T follicular helper cell (primary cell): Measurements from ENCODE around the gene TAMM41.
A peak's percentile ranks its signal among the peaks of the same experiment; 100 is the strongest.
"Not testable (repeated sequence)": the region's sequence is repeated elsewhere in the genome, so short reads cannot be mapped to it uniquely, and the experiment has no call there.

ENCODE experiments used
- DNase-seq: peaks from one replicate; pipeline ENCODE4 v3.0.0-alpha.2; 2020; ENCODE audit warnings: low read depth

Gene TAMM41

DNA sequence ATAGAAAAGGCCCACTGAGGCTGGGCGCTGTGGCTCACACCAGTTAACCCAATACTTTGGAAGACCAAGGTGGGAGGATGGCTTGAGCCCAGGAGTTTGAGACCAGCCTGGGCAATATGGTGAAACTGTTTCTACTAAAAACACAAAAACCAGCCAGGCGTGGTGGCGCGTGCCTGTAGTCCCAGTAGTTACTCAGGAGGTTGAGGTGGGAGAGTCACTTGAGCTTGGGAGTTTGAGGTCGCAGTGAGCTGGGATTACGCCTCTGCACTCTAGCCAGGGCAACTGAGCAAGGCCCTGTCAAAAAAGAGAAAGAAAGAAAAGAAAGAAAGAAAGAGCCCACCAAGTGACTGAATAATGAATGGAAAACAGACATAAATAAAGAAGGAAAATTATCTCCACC, 32.0 kb downstream of the TAMM41 start:
- no peak for DNase-seq

DNA sequence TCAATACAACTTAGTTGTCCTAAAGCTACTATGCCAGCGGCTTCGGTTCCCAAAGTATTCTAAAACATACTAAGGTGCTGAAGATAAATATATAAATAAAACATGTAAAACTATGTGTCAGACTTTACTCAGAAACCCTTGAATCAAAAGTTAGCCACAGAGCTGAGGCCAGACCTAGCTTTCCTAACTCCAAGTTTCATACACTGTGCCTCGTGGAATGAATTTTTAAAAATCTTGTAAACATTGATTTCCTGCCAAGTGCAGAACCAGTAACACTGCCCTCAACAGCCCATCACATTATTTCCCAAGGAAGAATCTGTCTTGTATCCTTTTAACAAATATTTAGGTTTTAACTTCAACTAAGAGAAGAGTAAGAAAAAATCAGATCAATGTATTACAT, 36.4 kb downstream of the TAMM41 start:
- no peak for DNase-seq

DNA sequence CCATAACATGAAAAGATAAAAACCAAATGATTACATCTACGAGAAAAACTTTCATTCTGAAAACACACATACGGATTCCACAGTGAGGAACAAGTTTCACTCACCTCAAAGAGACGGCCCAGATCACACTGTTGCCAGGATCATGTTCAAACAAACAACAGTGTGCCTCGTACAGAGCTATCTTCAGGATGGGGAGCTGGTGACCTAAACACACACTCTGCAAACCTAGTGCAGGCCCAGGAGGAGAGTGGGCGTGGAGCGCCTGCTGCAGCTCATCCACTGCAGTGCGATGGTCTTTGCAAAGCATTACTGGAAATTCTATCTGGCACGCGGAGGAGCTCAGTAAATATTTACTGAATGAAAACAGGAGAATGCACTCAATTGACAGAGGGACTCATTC, 38.5 kb downstream of the TAMM41 start:
- no peak for DNase-seq

DNA sequence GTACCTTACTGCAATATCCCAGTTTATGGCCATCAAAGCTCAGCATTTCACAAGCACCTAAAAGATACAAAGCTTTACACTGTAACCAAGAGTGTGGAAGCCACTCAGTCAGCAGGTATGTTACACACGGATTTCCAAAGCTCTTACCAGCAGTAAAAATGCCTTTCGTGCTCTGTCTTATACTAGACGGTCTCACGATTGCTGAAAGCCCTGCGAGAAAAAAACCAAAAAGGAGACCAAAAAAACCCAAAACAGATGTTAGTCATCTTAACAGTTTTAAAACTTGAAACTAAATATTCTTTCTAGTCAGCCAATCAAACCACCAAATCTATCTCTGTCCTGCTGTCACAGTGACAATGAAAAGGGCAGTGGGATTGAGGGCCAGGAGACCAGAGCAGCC, 39.0 kb downstream of the TAMM41 start:
- no peak for DNase-seq

DNA sequence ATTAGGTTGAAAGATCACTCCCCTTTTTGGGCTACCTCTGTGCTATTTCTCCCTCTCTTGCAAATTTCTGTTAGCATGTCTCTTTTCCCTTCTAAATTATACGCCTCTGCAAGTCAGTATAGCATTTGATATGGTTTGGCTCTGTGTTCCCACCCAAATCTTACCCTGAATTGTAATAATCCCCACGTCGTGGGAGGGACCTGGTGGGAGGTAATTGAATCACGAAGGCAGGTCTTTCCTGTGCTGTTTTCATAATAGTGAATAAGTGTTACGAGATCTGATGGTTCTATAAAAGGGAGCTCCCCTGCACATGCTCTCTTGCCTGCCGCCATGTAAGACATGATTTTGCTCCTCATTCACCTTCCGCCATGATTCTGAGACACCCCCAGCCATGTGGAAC, 41.0 kb downstream of the TAMM41 start:
- no peak for DNase-seq

DNA sequence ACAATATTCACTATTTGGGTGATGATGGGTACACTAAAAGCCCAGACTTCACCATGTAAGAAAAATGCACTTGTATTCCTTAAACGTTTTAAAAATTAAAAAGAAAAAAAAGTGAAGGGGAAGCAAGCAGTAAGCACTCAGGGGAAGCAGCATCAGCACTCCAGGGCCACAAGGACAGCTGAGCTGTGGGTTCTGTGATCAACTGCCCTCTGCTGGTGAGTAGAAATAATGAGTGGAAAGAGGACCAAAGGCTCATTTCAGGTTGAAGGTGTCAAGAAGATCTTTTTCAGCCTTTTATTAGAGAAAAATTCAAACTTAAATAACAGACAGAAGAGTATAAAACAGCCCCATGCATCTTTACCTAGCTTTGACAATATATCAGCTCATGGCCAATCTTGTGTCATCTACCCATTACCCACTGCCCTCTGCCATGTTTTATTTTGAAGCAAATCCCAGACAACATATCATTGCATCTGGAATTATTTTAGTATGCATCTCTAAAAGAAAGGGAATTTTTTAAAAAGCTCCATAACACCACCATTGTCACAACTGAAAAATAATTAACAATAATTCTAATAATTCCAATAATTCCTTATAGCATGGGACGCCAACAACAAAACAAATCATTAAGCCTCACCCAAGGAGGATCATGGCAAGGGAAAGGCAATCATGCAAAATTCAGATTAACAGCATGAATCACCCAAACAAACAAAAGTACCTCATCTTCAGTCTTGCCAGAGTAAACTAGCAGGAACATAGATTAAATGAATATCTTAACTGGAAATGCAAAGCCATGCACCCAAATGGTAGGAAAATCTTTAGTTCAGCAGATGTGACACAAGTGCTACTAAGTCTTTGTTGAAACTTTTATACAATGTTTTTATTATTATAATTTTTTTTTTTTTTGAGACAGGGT, 42.5 kb downstream of the TAMM41 start:
- peak; percentile 9 for DNase-seq

DNA sequence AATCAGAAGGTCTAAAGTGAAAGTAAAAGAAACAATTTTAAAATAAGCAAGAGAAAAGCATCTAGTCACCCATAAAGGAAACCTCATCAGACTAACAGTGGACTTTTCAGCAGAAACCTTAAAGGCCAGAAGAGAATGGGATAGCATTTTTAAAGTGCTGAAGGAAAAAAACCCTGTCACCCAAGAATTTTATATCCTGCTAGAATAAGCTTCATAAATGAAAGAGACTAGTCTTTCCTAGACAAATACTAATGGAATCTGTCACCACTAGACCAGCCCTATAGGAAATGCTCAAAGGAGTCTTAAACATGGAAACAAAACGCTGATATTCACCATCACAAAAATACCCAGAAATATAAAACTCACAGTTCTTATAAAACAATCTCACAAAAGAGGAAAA, 46.9 kb downstream of the TAMM41 start:
- no peak for DNase-seq

DNA sequence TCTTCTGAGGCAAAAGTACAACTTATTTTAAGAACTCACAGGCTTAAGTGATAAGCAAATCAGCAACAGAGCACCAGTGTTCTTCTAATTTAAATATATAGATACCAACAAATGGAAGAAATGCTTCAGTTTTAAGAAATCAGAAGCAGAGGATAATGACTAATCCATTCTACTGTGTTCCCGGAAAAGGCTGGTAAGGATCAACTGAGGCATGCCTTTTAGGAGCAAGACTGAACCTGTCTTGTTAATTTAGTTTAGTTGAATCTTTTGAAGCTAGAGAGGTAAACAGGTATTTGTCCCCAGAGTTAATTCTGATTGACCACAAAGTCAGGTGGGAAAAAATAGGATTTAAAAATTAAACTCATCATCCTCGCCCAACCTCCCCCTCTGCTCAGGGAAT, 51.8 kb downstream of the TAMM41 start:
- DNase-seq = no peak

DNA sequence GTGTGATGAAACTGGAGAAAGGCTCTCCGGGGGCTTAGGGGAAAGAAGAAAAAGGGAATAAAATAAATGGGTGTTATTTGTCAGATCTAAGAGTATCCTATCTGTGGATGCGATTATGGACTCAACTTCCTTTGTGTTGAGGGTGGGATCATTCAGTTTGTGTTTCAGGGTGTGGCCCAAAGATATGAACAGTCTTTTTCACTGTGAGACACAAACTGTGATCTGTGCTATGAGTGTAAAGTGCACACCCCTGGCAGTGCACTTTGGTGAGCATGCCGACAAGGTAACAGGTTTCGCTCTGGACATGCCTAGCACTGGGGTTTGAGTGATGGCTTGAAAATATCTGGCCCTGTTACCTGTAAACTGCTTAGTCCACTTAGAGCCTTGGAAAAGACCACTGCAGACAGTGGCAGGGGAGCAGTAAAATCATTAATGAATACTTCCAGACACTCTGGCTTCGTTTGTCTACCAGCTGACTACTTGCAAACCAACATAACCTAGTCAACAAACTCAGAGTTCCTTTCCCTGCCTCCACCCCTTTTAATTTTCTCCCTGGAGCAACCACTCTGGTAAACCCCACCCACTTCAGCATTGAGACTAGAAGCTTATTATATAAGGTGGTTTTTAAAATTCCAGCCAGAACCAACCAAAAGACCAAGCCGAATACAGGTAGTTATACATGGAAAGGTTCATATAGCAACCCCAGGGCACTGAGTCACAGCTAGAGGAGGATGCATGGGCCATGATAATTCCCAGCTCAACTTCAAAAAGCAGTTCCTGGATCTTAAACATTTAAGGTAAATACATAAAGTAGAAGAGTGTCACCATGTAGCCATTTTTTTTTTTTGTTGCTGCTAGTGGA, 55.1 kb downstream of the TAMM41 start:
- DNase-seq = no peak

DNA sequence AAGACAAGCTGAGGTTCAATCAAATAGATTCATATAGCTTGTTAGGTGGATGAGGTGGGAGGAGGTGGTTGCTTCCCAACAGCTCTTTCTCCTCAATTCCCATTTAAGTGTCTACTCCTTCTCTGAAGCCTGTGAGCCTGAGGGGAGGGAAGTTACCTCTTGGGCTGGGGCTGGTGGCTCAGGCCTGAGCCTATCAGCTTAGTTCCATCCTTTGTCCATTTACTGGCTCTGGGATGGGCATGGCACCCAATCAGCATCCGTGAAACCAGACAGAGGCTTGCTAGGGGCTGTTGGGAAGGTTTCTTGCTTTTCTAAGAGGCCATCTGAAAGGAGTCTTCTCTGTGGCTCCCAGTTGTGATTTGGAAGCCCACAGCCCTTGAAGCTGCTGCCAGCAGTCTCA, 57.3 kb downstream of the TAMM41 start:
- DNase-seq = no peak

DNA sequence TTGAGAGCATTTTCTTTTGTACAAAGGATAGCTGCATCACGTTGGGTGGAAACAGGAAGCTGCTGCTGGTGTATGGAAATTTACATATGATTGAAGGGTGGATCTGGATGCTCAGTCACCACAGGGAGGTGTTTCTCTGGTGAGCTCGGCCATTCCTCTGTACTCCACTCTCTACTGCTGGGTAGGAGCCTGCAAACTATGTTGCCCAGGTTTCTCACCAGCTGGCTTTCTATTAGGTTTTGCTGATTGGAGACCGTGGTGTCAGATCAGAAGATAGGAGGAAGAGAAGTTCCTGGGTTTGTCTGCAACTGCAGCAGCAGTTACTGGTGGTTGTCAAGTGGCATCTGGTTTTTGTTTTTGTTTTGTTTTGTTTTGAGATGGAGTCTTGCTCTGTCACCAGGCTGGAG, 61.7 kb downstream of the TAMM41 start:
- no peak for DNase-seq

DNA sequence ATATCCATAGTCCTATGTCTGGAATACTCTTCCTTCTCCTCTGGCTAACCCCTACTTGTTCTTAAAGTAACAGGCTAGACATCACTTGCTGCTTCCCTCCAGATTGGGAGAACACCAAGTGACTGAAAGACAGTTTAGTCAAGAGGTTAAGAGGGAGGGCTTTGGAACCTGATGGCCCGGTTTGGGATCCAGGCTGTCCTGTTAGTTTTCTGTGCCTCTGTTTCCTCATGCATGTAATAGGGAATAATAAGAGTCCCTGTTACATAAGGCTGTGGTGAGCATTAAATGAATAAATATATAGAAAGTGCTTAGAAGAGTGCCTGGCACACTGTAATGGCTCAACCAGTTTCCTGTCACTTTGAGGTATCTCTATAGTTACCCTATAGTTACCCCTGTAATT, 66.3 kb downstream of the TAMM41 start:
- DNase-seq = no peak

DNA sequence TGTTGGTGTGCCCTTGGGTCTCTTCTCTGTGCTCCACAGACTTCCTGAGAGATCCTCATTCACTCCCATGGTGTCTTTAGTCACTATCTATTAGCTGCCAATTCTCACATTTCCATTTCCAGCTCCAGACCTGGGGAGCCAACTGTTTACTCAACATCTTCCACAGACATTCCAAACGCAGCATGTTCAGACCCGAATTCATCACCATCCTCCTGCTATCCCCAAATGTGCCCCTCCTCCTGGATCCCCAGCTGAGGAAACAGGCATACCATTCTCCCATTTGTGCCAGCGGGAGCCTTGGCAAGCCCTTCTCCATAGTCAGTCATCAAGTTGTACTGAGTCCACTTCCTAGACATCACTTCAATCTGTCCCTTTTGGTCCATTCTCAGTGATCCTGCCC, 67.1 kb downstream of the TAMM41 start:
- no peak for DNase-seq

DNA sequence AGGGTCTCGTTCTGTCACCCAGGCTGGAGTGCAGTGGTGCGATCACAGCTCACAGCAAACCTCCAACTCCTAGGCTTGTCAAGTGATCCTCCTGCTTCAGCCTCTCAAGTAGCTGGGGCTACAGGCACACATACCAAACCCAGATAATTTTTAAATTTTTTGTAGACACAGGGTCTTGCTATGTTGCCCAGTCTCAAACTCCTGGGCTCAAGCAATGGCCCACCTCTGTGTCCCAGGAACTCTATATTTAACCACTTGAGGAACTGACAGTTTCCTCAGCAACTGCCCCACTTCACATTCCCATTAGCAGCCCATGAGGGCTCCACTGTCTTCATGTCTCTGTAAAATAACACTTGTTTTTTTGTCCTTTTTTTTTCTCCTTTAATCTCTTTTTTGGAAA, 68.4 kb downstream of the TAMM41 start:
- DNase-seq = no peak

DNA sequence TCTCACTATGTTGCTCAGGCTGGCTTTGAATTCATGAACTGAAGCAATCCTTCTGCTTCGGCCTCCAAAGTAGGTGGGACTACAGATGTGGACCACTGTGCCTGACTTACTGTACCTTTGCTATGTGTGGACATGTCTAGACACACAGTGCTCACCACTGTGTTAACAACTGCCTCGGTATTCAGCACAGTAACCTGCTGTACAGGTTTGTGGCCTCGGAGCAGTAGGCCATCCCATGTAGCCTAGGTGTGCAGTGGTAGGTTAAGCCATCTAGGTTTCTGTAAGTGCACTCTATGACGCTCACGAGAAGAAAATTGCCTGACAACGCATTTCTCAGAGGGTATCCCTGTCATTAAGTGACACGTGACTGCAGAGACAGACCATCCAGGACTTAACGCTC, 70.3 kb downstream of the TAMM41 start:
- no peak for DNase-seq

DNA sequence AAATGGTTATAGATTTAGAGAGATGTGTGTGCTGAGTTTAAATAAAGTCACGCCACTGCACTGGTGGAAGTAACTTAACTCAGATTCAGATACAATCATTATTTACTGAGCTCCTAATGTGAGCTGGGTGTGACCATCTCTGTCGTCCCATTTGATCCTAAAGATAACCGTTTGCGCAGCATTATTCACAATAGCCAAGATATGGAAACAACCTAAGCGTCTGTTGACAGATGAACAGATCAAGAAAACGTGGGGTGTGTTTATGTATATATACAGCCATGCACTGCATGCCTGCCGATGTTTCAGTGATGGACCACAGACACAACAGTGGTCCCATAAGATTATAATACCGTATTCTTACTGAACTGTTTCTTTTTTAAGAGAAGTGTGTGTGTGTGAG, 71.2 kb downstream of the TAMM41 start:
- DNase-seq = no peak

DNA sequence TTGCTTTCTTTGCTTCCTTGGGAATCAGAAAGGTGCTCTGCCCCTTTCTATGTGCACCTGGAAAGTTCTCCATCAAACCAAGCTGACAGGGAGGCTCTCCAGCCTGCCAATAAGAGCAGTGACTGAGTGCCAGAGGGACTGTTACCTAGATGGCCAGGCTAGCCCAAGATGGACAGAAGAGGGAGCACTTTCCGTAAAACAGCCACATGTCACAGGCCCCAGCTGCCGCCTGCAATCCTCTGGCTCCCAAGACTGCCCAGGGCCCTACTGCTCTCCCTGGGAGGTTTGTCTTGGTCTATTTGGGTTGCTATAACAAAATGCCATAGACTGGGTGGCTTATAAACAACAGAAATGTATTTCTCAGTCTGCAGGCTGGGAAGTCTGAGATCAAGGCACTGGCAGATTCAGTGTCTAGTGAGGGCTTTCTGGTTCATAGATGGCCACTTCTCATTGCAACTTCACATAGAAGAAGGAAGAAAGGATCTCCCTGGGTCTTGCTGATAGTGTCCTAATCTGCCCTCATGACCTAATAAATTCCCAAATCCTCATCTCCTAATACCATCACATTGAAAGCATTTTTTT, 72.3 kb downstream of the TAMM41 start:
- DNase-seq = no peak

DNA sequence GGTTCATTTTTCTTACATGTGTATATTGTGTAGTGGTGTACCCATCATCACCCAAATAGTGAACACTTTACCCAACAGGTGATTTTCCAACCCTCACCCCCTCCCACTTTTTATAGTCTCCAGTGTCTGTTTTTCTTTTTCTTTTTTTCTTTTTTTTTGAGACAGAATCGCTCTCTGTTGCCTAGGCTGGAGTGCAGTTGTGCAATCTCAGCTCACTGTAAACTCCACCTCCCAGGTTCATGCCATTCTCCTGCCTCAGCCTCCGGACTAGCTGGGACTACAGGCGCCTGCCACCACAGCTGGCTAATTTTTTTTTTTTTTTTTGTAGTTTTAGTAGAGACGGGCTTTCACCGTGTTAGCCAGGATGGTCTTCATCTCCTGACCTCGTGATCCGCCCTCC, 74.8 kb downstream of the TAMM41 start:
- not testable (repeated sequence) for DNase-seq

DNA sequence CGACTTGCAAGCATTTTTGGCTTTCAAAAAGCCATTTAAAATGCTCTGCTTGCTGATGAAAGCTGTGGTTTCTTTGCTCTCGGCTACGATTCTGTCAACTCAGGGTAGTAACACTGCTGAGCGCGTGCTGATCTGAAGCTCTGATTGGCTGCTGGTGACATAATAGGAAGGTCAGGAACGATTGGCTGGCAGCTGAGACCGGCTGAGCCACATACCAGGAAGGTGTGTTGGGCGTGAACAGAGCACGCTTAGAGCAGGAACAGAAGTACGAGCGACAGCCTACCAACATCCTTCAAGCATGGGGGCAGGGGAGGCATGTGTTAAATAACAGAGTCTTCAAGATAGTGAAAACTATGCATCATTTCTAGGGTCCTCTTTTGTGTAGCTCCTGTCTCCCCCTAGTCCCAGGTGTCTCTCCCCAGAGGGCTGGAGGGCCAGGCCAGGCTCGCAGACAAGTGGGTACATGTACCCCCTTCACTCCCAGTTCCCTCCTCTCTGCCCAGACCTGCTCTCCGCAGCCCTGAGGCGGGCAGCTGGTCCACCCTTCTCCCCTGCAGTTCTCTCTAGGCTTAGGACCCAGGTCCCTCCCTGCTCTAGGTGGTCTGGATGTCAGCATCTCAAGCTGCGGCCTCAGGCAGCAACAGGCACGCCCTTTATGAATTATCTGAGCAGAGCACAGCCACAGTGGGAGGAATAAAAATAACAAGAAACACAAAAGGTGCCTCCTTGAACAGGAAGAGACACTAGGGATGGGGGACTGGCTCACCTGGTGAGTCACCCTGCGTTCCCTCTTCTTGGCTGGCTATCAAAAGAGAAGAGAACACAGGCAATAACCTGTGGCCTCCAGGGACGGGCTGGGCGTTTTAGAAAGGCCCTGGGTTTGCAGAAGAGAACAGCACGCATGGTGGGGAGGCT, 76.0 kb downstream of the TAMM41 start:
- DNase-seq = peak; percentile 78

DNA sequence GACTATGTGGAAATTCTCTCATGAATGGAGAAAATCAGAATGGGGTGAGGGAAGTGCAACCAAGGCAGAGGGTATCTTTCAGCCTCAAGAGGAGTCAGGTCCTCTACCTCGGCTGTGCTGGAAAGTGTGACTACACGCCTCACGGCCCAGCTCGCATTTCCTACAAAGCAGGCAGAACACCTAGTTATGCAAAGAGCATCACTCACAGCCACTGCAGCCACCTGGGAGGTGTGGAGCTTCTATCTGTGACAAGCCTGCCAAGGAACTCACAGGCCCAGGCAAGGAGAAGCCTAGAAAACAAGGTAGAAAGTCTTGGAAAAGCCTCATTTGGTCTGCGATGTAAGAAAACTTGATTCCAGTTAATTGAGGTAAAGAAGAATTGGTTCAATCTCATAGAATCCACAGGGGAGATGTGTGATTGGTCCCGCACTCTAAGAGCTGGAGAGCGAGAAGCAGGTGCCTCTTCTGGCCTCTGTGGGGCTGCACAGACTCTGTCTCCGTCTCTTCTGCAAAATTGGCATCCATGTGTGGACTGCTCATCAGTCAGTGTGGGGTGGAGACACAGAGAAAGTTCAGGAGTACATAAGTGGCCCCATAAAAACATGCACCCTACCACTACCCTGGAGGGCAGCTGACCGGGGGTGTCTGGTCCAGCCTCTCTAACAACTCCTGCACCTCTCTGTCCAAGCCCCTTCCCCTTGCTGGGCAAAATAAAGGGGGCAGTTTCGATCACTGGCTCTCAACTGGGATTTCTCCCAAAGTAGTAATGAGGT, 76.8 kb downstream of the TAMM41 start:
- DNase-seq = no peak

DNA sequence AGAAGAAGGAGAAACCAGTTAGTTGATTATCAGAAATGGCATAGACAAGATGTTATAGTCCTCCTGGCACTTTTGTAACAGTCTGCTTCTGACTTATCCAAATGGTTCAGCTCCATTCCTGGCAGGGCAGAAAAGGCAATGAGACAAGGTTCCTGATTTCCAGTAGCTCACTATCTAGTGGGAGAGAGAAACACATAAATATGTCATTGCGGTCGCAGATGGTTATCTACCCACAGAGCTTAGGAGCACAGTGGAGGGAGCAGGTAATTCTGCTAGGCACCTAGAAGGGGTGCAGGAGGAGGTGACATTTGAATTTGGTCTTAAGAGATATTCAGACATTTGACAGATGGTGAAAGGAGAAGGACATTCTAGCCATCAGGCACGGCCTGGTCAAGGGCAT, 78.1 kb downstream of the TAMM41 start:
- no peak for DNase-seq
